H1 (cell line): ENCODE measurements around the gene MYOM1. TPM values are rescaled to one million over a fixed set of nuclear protein-coding genes. Genes with fewer than 3 reads are reported as not detected.

Experiments
- CTCF ChIA-PET: fragments of 300-600 bp; sonication (Branson Sonifier 250); formaldehyde crosslinking; loops from one replicate; lab custom pipeline; 2021; ENCODE audit not compliant: partially characterized antibody; lab: Charles Lee
- POLR2A ChIA-PET: fragments of 300-600 bp; sonication (Branson Sonifier 250); formaldehyde crosslinking; loops from one replicate; lab custom pipeline; 2021; ENCODE audit warnings: inconsistent platforms; ENCODE audit not compliant: partially characterized antibody; lab: Charles Lee
- DNase-seq, 2 experiments: peaks; one replicate each; pipeline versions ENCODE4 v3.0.0 to v3.0.0-alpha.2; 2010 to 2022; ENCODE audit warnings: low spot score in 2 of 2, low read depth in 1 of 2, mixed read lengths in 1 of 2
- FAIRE-seq: peaks from 2 replicates; lab custom pipeline; 2011; peaks lifted over from hg19 to GRCh38; lab: Jason Lieb, UNC
- H2AFZ ChIP-seq: 2 replicates; pipeline ENCODE4 v1.8.1; 2012; ENCODE audit warnings: low read length, inconsistent platforms
- H2AK5ac ChIP-seq: 2 replicates; pipeline ENCODE4 v1.6.1; 2013; ENCODE audit warnings: low read depth, low read length
- H2BK120ac ChIP-seq: replicated peaks from 2 replicates; pipeline ENCODE3; 2013; ENCODE audit warnings: low read depth, low read length, inconsistent platforms
- H2BK12ac ChIP-seq: 2 replicates; pipeline ENCODE4 v1.6.1; 2013; ENCODE audit warnings: low read depth, low read length
- H2BK15ac ChIP-seq: 2 replicates; pipeline ENCODE4 v1.6.1; 2013; ENCODE audit warnings: low read length
- H2BK20ac ChIP-seq: 2 replicates; pipeline ENCODE4 v1.6.1; 2013; ENCODE audit warnings: low read length
- H2BK5ac ChIP-seq: 2 replicates; pipeline ENCODE4 v1.6.1; 2013; ENCODE audit warnings: low read depth, low read length
- H3K14ac ChIP-seq: 2 replicates; pipeline ENCODE4 v1.6.1; 2013; ENCODE audit warnings: inconsistent platforms; ENCODE audit not compliant: insufficient read length
- H3K18ac ChIP-seq: 2 replicates; pipeline ENCODE4 v1.6.1; 2013; ENCODE audit warnings: low read length; ENCODE audit errors: extremely low read depth
- H3K23ac ChIP-seq: 2 replicates; pipeline ENCODE4 v1.6.1; 2013; ENCODE audit warnings: inconsistent platforms; ENCODE audit not compliant: insufficient read length
- H3K23me2 ChIP-seq: 2 replicates; pipeline ENCODE4 v1.6.1; 2013; ENCODE audit warnings: low read depth, low read length
- H3K27ac ChIP-seq: 2 replicates; pipeline ENCODE4 v1.6.1; 2011; ENCODE audit warnings: low read depth, low read length, inconsistent platforms
- H3K27me3 ChIP-seq, 4 experiments: replicated peaks in 1 of 4; 1 replicate in 1 of 4; 2 replicates in 3 of 4; pipeline versions ENCODE4 v1.6.1 to v1.8.1; 2011 to 2013; ENCODE audit warnings: low read length in 3 of 4, mild to moderate bottlenecking in 3 of 4, inconsistent platforms in 2 of 4, mixed read lengths in 2 of 4, moderate library complexity in 1 of 4; ENCODE audit not compliant: control insufficient read depth in 3 of 4, insufficient read depth in 3 of 4; ENCODE audit errors: extremely low read depth in 1 of 4
- H3K36me3 ChIP-seq, 4 experiments: 2 replicates each; pipeline versions ENCODE4 v1.6.1 to v1.8.1; 2011 to 2013; ENCODE audit warnings: mild to moderate bottlenecking in 4 of 4, low read length in 3 of 4, moderate library complexity in 2 of 4, control low read depth in 1 of 4, inconsistent platforms in 1 of 4; ENCODE audit not compliant: insufficient read depth in 4 of 4, control insufficient read depth in 2 of 4
- H3K4ac ChIP-seq: replicated peaks from 2 replicates; pipeline ENCODE3; 2013; ENCODE audit warnings: low read length, low read depth, mixed read lengths, inconsistent platforms; ENCODE audit not compliant: insufficient read length
- H3K4me1 ChIP-seq, 4 experiments: replicated peaks in 1 of 4; 1 replicate in 1 of 4; 2 replicates in 3 of 4; pipeline versions ENCODE4 v1.6.1 to v1.8.1; 2011 to 2013; ENCODE audit warnings: low read length in 3 of 4, inconsistent platforms in 2 of 4, mixed read lengths in 1 of 4; ENCODE audit not compliant: insufficient read depth in 4 of 4, control insufficient read depth in 3 of 4
- H3K4me2 ChIP-seq, 2 experiments: 2 replicates each; pipeline versions ENCODE4 v1.6.1 to v1.8.1; 2011 to 2013; ENCODE audit warnings: low read depth in 2 of 2, low read length in 2 of 2, control low read depth in 1 of 2, inconsistent platforms in 1 of 2, mild to moderate bottlenecking in 1 of 2; ENCODE audit not compliant: insufficient read depth in 1 of 2
- H3K4me3 ChIP-seq, 4 experiments: fragments of 200-600, 300-600 bp in 1 of 4; sonication (generic), shearing (Covaris generic), sonication (Bioruptor Twin) in 1 of 4; 2 replicates each; pipeline versions ENCODE4 v1.5.1 to v1.8.1; 2011 to 2016; ENCODE audit warnings: low read length in 4 of 4, low read depth in 3 of 4, control low read depth in 2 of 4, inconsistent platforms in 2 of 4, mild to moderate bottlenecking in 2 of 4, mixed read lengths in 1 of 4, moderate library complexity in 1 of 4; ENCODE audit not compliant: insufficient read depth in 2 of 4; ENCODE audit errors: extremely low read depth in 1 of 4
- H3K56ac ChIP-seq: replicated peaks from 2 replicates; pipeline ENCODE3; 2013; ENCODE audit warnings: low read depth, mild to moderate bottlenecking, mixed read lengths, low read length, inconsistent platforms; ENCODE audit not compliant: insufficient read length
- H3K79me1 ChIP-seq: 2 replicates; pipeline ENCODE4 v1.6.1; 2013; ENCODE audit warnings: low read depth, low read length, control low read depth
- H3K79me2 ChIP-seq, 2 experiments: 2 replicates each; pipeline versions ENCODE4 v1.6.1 to v1.8.1; 2012 to 2013; ENCODE audit warnings: low read length in 2 of 2, mild to moderate bottlenecking in 2 of 2, inconsistent platforms in 1 of 2; ENCODE audit not compliant: insufficient read depth in 2 of 2, control insufficient read depth in 1 of 2
- H3K9ac ChIP-seq, 4 experiments: replicated peaks in 1 of 4; 1 replicate in 1 of 4; 2 replicates in 3 of 4; pipeline versions ENCODE4 v1.6.1 to v1.8.1; 2011 to 2013; ENCODE audit warnings: low read depth in 3 of 4, low read length in 3 of 4, control low read depth in 2 of 4, mild to moderate bottlenecking in 2 of 4, moderate library complexity in 2 of 4, inconsistent platforms in 1 of 4; ENCODE audit errors: extremely low read depth in 1 of 4
- H3K9me3 ChIP-seq, 2 experiments: 2 replicates each; pipeline versions ENCODE4 v1.6.1 to v1.8.1; 2012 to 2013; ENCODE audit warnings: mild to moderate bottlenecking in 2 of 2, moderate library complexity in 2 of 2, control low read depth in 1 of 2, inconsistent platforms in 1 of 2, low read depth in 1 of 2, low read length in 1 of 2, mixed read lengths in 1 of 2; ENCODE audit not compliant: insufficient read depth in 2 of 2
- H4K20me1 ChIP-seq, 2 experiments: replicated peaks in 1 of 2; 2 replicates each; pipeline versions ENCODE3 to v1.8.1; 2011 to 2013; ENCODE audit warnings: inconsistent platforms in 2 of 2, low read length in 2 of 2, mild to moderate bottlenecking in 1 of 2; ENCODE audit not compliant: insufficient read depth in 2 of 2, control insufficient read depth in 1 of 2
- H4K5ac ChIP-seq: 2 replicates; pipeline ENCODE4 v1.6.1; 2013; ENCODE audit warnings: low read length, low read depth, mixed read lengths, inconsistent platforms; ENCODE audit not compliant: insufficient read length
- H4K8ac ChIP-seq: 2 replicates; pipeline ENCODE4 v1.8.0; 2013; ENCODE audit warnings: mild to moderate bottlenecking, moderate library complexity, low read length, inconsistent platforms; ENCODE audit not compliant: insufficient read depth; ENCODE audit errors: extremely low read depth
- H4K91ac ChIP-seq: replicated peaks from 2 replicates; pipeline ENCODE3; 2013; ENCODE audit warnings: low read length, mixed read lengths, inconsistent platforms; ENCODE audit not compliant: insufficient read length
- GTF2F1 ChIP-seq: IDR thresholded peaks from 2 replicates; pipeline ENCODE4 v1.6.1; 2012; ENCODE audit warnings: low read depth, low read length, improper control_type of control experiment, borderline replicate concordance
- KDM5A ChIP-seq: fragments of 200-600 bp; IDR thresholded peaks from 2 replicates; pipeline ENCODE4 v1.7.1; 2012; ENCODE audit warnings: mild to moderate bottlenecking, low read length, inconsistent platforms, mixed read lengths
- NRF1 ChIP-seq: IDR thresholded peaks from 2 replicates; pipeline ENCODE4 v1.6.1; 2011; ENCODE audit warnings: mild to moderate bottlenecking, low read depth, low read length, improper control_type of control experiment
- WGBS, 2 experiments: shearing (Covaris generic) in 1 of 2; methylation state at CpG; one replicate each; pipeline versions ENCODE4 v1.1.6 to v1.1.7; 2013 to 2015; ENCODE audit warnings: low lambda C conversion rate in 2 of 2, mixed read lengths in 2 of 2, inconsistent platforms in 1 of 2, low coverage in 1 of 2, missing lambda C conversion rate in 1 of 2; ENCODE audit not compliant: insufficient replicate concordance in 2 of 2, insufficient coverage in 1 of 2, insufficient read length in 1 of 2; ENCODE audit errors: extremely low coverage in 1 of 2, missing lambda C conversion rate in 1 of 2; 5-methylcytosine and 5-hydroxymethylcytosine counted together
- polyA plus RNA-seq, 7 experiments: library from polyadenylated mRNA; depleted of rRNA in 3 of 7; stranded (reverse) in 5 of 7; unstranded in 2 of 7; fragments of >200 nt in 5 of 7; fragments of 200-250 nt in 2 of 7; gene quantifications; 1 replicate in 5 of 7; 2 replicates in 1 of 7; 4 replicates in 1 of 7; pipeline versions ENCODE4 v1.2.1 to v1.2.3, GENCODE V29; 2011 to 2013; ENCODE audit warnings: missing spikeins in 2 of 7, mixed read lengths in 2 of 7
- total RNA-seq: library from RNA; stranded (reverse); fragmentation: NEBNext Ultra II Directional; extraction: Animal tissue kit (Norgen Biotek cat#: 25700); gene quantifications from 2 replicates; pipeline ENCODE4 v1.2.1, GENCODE V29; 2021
- TF ChIP-seq, protein P1 (sequence below): IDR thresholded peaks from 2 replicates; pipeline ENCODE4 v1.6.1; 2012; ENCODE audit warnings: low read length, inconsistent platforms

MYOM1 gene
- total and polyA plus RNA-seq, 2 of the 8 experiments (the other 6 are each of a cell fraction or from before 2014, with no cell fraction given) = 0.06 to 0.32 TPM

DNA sequence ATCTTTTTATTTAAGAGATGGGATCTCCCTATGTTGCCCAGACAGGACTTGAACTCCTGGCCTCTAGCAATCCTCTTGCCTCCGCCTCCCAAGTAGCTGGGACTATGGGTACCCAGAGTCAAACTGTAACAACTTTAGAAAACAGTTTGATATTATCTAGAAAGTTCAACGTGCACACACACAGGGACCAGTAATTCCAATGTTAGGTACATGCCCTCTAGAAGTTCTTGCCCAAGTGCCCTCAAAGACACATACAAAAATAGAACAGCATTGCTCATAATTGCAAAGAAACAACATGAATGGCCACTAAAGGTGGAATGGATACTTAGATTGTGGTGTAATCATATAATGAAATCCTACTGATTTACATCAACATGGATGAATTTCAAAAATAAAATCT is 194.2 kb downstream of the MYOM1 start:
- 88% methylated on average over 2 of the region's 2 CpGs; no CpG with 5 or more reads in 1 of the 2 experiments for WGBS, 2 experiments
- Histone ChIP-seq H3K14ac (no peak overlapping the region), H3K4me2 (no peak overlapping the region), H4K91ac (no peak overlapping the region), H3K56ac (no peak overlapping the region), H4K8ac (no peak overlapping the region), H3K9ac (no peak overlapping the region), H3K36me3 (no peaks in the 10 kb centered on the region), H4K5ac (no peak overlapping the region), H3K4me1 (peaks cover 0 to 2% (median 0%) of the 10 kb centered on the region in 4 experiments; a peak in 1 of 7 replicates), H3K18ac (no peak overlapping the region), H3K79me1 (no peaks in the 10 kb centered on the region), H2BK120ac (no peak overlapping the region), H3K23ac (no peak overlapping the region), H4K20me1 (no peaks in the 10 kb centered on the region), H2BK20ac (no peak overlapping the region), H3K9me3 (no peaks in the 10 kb centered on the region), H2BK5ac (no peak overlapping the region), H2AFZ (no peak overlapping the region), H3K79me2 (no peaks in the 10 kb centered on the region), H3K27ac (no peak overlapping the region), H2BK15ac (no peak overlapping the region), H3K4me3 (no peak overlapping the region), H3K27me3 (no peaks in the 10 kb centered on the region), H3K23me2 (no peaks in the 10 kb centered on the region), H2BK12ac (no peak overlapping the region), H2AK5ac (no peak overlapping the region), H3K4ac (no peak overlapping the region)
- DNase-seq (no peak), FAIRE-seq (no peak)
- CTCF ChIA-PET = interaction anchor here (0.7 kb wide), 1 partner anchor 8 kb away, joined by 3 read pairs; no protein-coding TSS in a partner anchor
- TF ChIP-seq, protein P1, sequence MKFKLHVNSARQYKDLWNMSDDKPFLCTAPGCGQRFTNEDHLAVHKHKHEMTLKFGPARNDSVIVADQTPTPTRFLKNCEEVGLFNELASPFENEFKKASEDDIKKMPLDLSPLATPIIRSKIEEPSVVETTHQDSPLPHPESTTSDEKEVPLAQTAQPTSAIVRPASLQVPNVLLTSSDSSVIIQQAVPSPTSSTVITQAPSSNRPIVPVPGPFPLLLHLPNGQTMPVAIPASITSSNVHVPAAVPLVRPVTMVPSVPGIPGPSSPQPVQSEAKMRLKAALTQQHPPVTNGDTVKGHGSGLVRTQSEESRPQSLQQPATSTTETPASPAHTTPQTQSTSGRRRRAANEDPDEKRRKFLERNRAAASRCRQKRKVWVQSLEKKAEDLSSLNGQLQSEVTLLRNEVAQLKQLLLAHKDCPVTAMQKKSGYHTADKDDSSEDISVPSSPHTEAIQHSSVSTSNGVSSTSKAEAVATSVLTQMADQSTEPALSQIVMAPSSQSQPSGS = no peak
- TF ChIP-seq GTF2F1 (no peak), NRF1 (no peak), KDM5A (no peak)
- POLR2A ChIA-PET = no interaction called here
